PC-9 (cell line): ENCODE measurements around the gene SH3GL2.

Source experiments
- CTCF ChIP-seq: fragments of 200-600 bp; sonication (generic); conservative IDR thresholded peaks from 2 replicates; pipeline ENCODE4 v1.6.1; 2017; ENCODE audit warnings: mixed run types, antibody characterized with exemption, mild to moderate bottlenecking, moderate library complexity
- EZH2 ChIP-seq: fragments of 200-600 bp; sonication (generic); IDR thresholded peaks from 2 replicates; pipeline ENCODE4 v1.8.0; 2017; ENCODE audit warnings: antibody characterized with exemption, low read depth

DNA sequence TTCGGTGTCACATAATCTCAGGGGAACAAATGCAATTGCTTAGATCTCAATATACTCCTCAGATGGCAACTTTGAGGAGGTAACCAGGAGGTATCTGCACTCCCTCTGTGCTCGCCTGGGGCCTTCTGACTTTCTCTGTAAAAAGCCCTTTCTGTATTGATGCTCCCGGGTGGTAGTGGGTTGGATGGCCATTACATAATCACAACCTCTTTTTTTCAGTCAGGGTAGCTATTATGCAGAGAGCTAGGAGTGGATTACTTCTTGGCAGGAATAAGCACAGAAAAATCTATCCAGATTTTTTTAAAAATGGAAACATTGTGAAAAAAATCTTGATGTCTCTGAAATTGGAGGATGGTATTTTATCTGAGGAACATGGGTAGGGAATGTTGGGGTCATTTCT, 116.6 kb downstream of the SH3GL2 start:
- TF ChIP-seq CTCF (no peak), EZH2 (no peak)
